Fibroblast of the aortic adventitia (primary cell): ENCODE data around the gene ACTL6B. TPM values are rescaled to one million over a fixed set of nuclear protein-coding genes. Genes with fewer than 3 reads are reported as not detected.
"Not testable (repeated sequence)": the region's sequence is repeated elsewhere in the genome, so short reads cannot be mapped to it uniquely, and the experiment has no call there.

Experiments
- DNase-seq: peaks from one replicate; pipeline ENCODE4 v3.0.0-alpha.2; 2010; ENCODE audit warnings: low read depth
- H3K4me3 ChIP-seq: 2 replicates; pipeline ENCODE4 v1.5.1; 2011; ENCODE audit warnings: low read depth, mild to moderate bottlenecking, control low read depth, low read length, moderate library complexity
- total RNA-seq: library from RNA; depleted of rRNA; stranded (reverse); fragments of >200 nt; gene quantifications from 2 replicates; pipeline ENCODE4 v1.2.3, GENCODE V29; 2012; ENCODE audit warnings: low replicate concordance
- TF ChIP-seq, protein P1 (sequence below): IDR thresholded peaks from 2 replicates; pipeline ENCODE4 v1.5.1; 2011; ENCODE audit warnings: mild to moderate bottlenecking, low read length, control low read depth, inconsistent platforms; ENCODE audit not compliant: insufficient read depth

The ACTL6B gene
- total RNA-seq, 1 donor, result not detected

DNA sequence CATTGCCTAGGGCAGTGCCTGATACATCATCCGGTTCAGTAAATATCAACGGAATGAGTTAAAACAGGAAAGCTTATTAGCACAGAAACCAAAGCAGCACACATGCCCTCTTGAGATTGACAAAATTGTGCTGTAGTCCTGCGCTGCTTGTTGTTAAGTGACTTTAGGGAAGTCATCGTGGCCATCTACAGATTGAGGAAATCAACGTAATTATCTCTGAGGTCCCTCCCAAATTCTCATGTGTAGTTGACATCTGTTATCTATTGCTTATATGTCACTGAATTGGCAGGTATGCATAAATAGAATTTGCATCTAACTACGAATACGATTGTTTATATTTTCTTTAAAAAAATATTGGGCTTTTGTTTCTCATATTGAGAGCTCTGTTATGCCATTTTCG, 13.8 kb upstream of the ACTL6B start:
- DNase-seq, result no peak
- TF ChIP-seq, protein P1, sequence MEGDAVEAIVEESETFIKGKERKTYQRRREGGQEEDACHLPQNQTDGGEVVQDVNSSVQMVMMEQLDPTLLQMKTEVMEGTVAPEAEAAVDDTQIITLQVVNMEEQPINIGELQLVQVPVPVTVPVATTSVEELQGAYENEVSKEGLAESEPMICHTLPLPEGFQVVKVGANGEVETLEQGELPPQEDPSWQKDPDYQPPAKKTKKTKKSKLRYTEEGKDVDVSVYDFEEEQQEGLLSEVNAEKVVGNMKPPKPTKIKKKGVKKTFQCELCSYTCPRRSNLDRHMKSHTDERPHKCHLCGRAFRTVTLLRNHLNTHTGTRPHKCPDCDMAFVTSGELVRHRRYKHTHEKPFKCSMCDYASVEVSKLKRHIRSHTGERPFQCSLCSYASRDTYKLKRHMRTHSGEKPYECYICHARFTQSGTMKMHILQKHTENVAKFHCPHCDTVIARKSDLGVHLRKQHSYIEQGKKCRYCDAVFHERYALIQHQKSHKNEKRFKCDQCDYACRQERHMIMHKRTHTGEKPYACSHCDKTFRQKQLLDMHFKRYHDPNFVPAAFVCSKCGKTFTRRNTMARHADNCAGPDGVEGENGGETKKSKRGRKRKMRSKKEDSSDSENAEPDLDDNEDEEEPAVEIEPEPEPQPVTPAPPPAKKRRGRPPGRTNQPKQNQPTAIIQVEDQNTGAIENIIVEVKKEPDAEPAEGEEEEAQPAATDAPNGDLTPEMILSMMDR, result no peak

DNA sequence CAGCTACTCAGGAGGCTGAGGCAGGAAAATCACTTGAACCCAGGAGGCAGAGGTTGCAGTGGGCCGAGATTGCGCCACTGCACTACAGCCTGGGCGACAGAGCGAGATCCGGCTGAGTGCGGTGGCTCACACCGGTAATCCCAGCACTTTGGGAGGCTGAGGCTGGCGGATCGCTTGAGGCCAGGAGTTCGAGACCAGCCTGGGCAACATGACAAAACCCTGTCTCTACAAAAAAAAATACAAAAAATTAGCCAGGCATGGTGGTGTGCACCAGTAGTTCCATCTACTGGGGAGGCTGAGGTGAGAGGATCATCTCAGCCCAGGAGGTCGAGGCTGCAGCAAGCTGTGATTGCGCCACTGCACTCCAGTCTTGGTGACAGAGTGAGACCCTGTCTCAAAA, 12.9 kb upstream of the ACTL6B start:
- DNase-seq, H3K4me3 ChIP-seq: not testable (repeated sequence)

More for the DNA sequence above, 13.8 kb upstream of the ACTL6B start:
- H3K4me3 ChIP-seq, result no peak overlapping the region

DNA sequence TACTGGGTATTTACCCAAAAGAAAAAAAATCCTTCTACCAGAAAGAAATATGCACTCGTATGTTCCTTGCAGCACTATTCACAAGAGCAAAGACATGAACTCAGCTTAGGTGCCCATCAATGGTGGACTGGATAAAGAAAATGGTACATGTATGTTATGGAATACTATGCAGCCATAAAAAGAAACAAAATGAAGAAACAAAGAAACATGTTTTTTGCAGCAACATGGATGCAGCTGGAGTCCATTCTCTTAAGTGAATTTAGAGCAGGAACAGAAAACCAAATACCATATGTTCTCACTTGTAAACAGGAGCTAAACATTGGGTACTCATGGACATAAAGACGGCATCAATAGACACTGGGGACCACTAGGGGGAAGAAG, 11.8 kb upstream of the ACTL6B start:
- H3K4me3 ChIP-seq, result no peak overlapping the region
- DNase-seq, result no peak
- TF ChIP-seq, protein P1, result no peak

DNA sequence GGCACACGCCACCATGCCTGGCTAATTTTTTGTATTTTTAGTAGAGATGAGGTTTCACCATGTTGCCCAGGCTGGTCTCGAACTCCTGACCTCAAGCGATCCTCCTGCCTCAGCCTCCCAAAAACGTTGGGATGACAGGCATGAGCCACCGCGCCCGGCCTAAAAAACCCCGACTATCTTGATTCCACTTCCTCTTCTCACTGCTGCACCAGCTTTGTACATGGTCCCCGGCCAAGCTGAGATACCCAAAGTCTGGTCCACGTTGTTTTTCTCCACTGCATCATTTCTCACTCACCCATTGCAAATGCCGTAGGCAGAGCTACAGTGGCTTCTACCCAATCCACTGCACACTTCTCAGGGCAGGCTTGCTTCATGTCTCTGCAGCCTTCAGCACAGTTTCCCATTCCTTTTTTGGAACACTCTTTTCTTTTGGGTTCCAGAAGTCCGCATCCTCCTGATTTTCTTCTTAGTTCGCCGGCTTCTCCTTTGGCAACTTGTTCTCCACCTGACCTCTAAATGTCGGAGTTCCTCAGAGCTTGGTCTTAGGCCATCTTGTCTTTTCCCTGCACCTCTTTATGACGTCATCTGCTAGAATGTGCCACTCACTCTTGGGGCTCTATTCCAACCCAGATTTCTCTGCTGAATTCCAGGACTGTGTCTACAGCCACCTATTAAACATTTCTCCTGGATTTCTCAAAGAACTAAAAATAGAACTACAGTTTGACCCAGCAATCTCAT, 11.3 kb upstream of the ACTL6B start:
- TF ChIP-seq, protein P1, result no peak
- DNase-seq, result no peak
- H3K4me3 ChIP-seq, result no peak overlapping the region

DNA sequence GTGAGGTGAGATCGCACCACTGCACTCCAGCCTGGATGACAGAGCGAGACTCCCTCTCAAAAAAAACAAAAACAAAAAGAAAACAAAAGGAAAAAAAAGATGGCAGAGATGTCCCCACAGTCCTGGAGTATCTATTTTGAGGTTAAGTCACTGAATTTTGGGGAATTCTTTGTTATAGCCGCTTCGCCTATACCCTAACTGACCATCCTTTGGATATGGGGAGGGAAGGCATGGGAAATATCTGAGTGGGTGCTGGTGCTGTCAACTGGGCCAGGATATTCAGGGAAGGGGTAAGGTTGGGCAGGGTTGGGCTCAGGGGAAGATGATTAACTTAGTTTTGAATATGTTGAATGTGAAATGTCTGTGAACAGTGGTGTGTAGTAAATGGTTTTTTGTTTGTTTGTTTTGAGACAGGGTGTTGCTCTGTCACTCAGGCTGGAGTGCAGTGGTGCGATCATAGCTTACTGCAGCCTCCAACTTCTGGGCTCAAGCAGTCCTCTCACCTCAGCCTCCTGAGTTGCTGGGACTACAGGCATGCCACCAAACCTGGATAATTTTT, 9.0 kb upstream of the ACTL6B start:
- DNase-seq, result no peak
- TF ChIP-seq, protein P1, result no peak
- H3K4me3 ChIP-seq, result no peak overlapping the region

DNA sequence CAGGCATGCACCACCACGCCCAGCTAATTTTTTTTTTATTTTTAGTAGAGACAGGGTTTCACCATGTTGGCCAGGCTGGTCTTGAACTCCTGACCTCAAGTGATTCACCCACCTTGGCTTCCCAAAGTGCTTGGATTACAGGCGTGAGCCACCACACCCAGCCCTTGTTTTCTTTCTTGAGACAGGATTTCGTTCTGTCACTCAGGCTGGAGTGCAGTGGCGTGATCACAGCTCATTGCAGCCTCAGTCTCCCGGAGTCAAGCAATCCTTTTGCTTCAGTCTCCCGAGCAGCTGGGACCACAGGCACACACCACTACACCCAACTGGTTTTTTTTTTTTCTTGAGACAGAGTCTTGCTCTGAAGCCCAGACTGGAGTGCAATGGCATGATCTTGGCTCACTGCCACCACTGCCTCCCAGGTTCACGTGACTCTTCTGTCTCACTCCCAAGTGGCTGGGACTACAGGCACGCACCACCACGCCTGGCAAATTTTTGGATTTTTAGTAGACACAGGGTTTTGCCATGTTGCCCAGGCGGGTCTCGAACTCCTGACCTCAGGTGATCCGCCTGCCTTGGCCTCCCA, 6.0 kb upstream of the ACTL6B start:
- not testable (repeated sequence) for H3K4me3 ChIP-seq, DNase-seq

DNA sequence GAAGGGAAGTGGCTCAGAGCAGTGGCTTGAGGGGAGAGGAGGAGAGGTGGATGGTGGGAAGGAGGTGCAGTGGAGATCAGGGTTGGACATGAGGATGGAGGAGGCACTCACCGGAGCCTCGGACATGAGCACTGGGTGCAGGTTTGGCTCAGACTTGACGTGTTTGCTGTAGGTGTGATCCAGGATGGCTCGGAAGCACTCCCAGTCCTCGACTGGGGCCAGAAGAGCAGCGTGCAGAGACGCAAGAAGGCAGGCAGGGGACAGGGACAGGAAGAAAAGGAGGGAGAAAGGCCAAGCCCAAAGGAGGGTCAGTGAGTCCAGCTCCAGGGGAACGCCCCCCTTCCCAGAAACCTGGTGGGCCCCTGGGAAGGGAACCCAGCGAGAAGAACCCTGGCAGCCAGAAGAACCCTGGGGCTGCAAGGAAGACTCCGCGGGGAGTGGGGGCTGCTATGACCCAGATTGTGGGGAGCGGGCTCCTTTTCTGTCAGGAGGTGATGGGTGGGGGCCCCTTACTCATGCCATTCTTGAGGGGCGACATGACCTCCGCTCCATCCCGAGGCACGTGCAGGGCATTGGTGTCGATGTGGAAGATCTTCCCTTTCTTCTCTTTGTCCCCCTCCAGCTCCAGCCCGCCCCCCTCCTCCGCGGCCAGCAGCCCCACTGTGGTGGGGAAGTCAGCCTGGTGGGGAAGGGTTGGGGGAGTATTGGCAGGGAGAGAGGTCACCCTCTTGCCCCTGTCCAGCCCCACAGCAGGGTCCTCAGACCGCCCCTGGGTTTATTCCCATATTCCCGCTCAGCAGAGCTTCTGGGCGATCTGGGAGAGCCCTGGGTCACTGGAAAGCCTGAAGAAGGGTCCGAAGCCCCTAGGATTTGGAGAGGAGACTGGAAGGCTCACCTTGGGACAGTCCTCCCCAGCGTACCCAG, 1.1 kb downstream of the ACTL6B start:
- no peak overlapping the region for H3K4me3 ChIP-seq
- no peak for DNase-seq
- TF ChIP-seq, protein P1, result no peak
